Activated CD8-positive, alpha-beta memory T cell treated with anti-CD3 and anti-CD28 coated beads, Interleukin-2, amount 50 U/mL, for 4 hours (primary cell): ENCODE results near the gene PRR14.
"Not testable (repeated sequence)": the region's sequence is repeated elsewhere in the genome, so short reads cannot be mapped to it uniquely, and the experiment has no call there.

Experiments
- DNase-seq: peaks from one replicate; pipeline ENCODE4 v3.0.0-alpha.2; 2020

The PRR14 gene

GRCh38 chr16:30633526-30633925, 17.2 kb upstream of the PRR14 start:
- no peak for DNase-seq

- no peak for DNase-seq
These were observed 14.2 kb upstream of the PRR14 start for GRCh38 chr16:30636599-30636998.

- DNase-seq = not testable (repeated sequence)
These were observed 13.6 kb upstream of the PRR14 start for GRCh38 chr16:30637139-30637538.

GRCh38 chr16:30637944-30638343, 12.8 kb upstream of the PRR14 start:
- DNase-seq = no peak

GRCh38 chr16:30641378-30641982, 9.3 kb upstream of the PRR14 start:
- no peak for DNase-seq

GRCh38 chr16:30644334-30644830, 6.4 kb upstream of the PRR14 start:
- no peak for DNase-seq

GRCh38 chr16:30645727-30646126, 5.0 kb upstream of the PRR14 start:
- no peak for DNase-seq

GRCh38 chr16:30647274-30647571, 3.5 kb upstream of the PRR14 start:
- DNase-seq = no peak

- DNase-seq = no peak
These were observed 913 bp upstream of the PRR14 start for GRCh38 chr16:30649725-30650368.

- DNase-seq = peak; percentile 77
These were observed 604 bp downstream of the PRR14 start for GRCh38 chr16:30651124-30652004.

- DNase-seq = no peak
These were observed 1.2 kb downstream of the PRR14 start for GRCh38 chr16:30652005-30652296.

GRCh38 chr16:30652718-30653117, 2.0 kb downstream of the PRR14 start:
- no peak for DNase-seq

GRCh38 chr16:30654856-30655255, 4.1 kb downstream of the PRR14 start:
- DNase-seq = no peak

- no peak for DNase-seq
These were observed 5.1 kb downstream of the PRR14 start for GRCh38 chr16:30655815-30656347.

- DNase-seq = no peak
These were observed 5.6 kb downstream of the PRR14 start for GRCh38 chr16:30656388-30656787.

GRCh38 chr16:30656974-30657865, 6.5 kb downstream of the PRR14 start:
- no peak for DNase-seq

- peak; percentile 100 for DNase-seq
These were observed 7.3 kb downstream of the PRR14 start, which contains the start of gene FBRS for GRCh38 chr16:30657866-30658730. Gene FBRS, plus strand, starts transcription at chr16:30658431. Its CDS starts 1,088 bp downstream, at chr16:30659519.

GRCh38 chr16:30658731-30659506, 8.2 kb downstream of the PRR14 start:
- no peak for DNase-seq

- DNase-seq = peak; percentile 62
These were observed 9.0 kb downstream of the PRR14 start for GRCh38 chr16:30659507-30660423.
